CD4-positive, alpha-beta T cell (primary cell): ENCODE data around the gene COLQ. TPM values are rescaled to one million over a fixed set of nuclear protein-coding genes. Genes with fewer than 3 reads are reported as not detected.
A peak's percentile ranks its signal among the peaks of the same experiment; 100 is the strongest.

Experiments used
- ATAC-seq: fragments of 200-7000 bp; cut with Tn5 transposase; one replicate; pipeline ENCODE4 v1.10.0; 2022; ENCODE audit warnings: mild to moderate bottlenecking; ENCODE audit not compliant: poor library complexity
- CTCF ChIA-PET: fragments of 350-600 bp; sonication (Branson Sonifier 250); formaldehyde crosslinking; loops from one replicate; lab custom pipeline; 2021; ENCODE audit warnings: antibody characterized with exemption, inconsistent platforms; lab: Charles Lee
- POLR2A ChIA-PET: fragments of 350-600 bp; sonication (Branson Sonifier 250); formaldehyde crosslinking; loops from one replicate; lab custom pipeline; 2021; ENCODE audit warnings: antibody characterized with exemption, inconsistent platforms; lab: Charles Lee
- DNase-seq, 14 experiments: peaks; one replicate each; pipeline ENCODE4 v3.0.0-alpha.2; 2013 to 2020; ENCODE audit warnings: mixed read lengths in 2 of 14
- H3K27ac ChIP-seq, 2 donors: one replicate each; pipeline versions ENCODE4 v1.5.1 to v1.7.0; 2013; ENCODE audit warnings: low read length in 2 of 2, low read depth in 1 of 2, mild to moderate bottlenecking in 1 of 2
- H3K27me3 ChIP-seq, 2 experiments: 1 replicate in 1 of 2; 2 replicates in 1 of 2; pipeline versions ENCODE4 v1.6.1 to v1.7.0; 2013; ENCODE audit warnings: low read length in 2 of 2, control low read depth in 1 of 2, mild to moderate bottlenecking in 1 of 2, moderate library complexity in 1 of 2; ENCODE audit not compliant: insufficient read depth in 2 of 2, control insufficient read depth in 1 of 2
- H3K36me3 ChIP-seq: one replicate; pipeline ENCODE4 v1.6.1; 2013; ENCODE audit warnings: low read length, control low read depth; ENCODE audit not compliant: insufficient read depth
- H3K4me1 ChIP-seq: one replicate; pipeline ENCODE4 v1.6.1; 2013; ENCODE audit warnings: low read length, control low read depth; ENCODE audit not compliant: insufficient read depth
- H3K4me3 ChIP-seq: one replicate; pipeline ENCODE4 v1.5.1; 2013; ENCODE audit warnings: mild to moderate bottlenecking, low read length, moderate library complexity
- H3K9me3 ChIP-seq, 2 experiments: 1 replicate in 1 of 2; 2 replicates in 1 of 2; pipeline versions ENCODE4 v1.6.1 to v1.7.0; 2013; ENCODE audit warnings: low read length in 2 of 2, mild to moderate bottlenecking in 2 of 2, control low read depth in 1 of 2, moderate library complexity in 1 of 2; ENCODE audit not compliant: control insufficient read depth in 1 of 2, insufficient read depth in 1 of 2
- H3K27ac Mint-ChIP-seq: one replicate; pipeline ENCODE4 v1.8.0; 2020; ENCODE audit warnings: mixed read lengths
- H3K27me3 Mint-ChIP-seq: one replicate; pipeline ENCODE4 v1.8.0; 2021; ENCODE audit warnings: mixed read lengths
- H3K36me3 Mint-ChIP-seq: one replicate; pipeline ENCODE4 v1.8.0; 2021; ENCODE audit warnings: low read depth, mixed read lengths
- H3K4me1 Mint-ChIP-seq: one replicate; pipeline ENCODE4 v1.8.0; 2021; ENCODE audit warnings: low read depth, mixed read lengths
- H3K4me3 Mint-ChIP-seq: one replicate; pipeline ENCODE4 v1.8.0; 2020; ENCODE audit warnings: mild to moderate bottlenecking, mixed read lengths
- H3K9me3 Mint-ChIP-seq: one replicate; pipeline ENCODE4 v1.8.0; 2020; ENCODE audit warnings: mixed read lengths
- CTCF ChIP-seq: fragments of 200-600 bp; IDR thresholded peaks from one replicate; pipeline ENCODE4 v1.8.0; 2022; ENCODE audit warnings: antibody characterized with exemption, mild to moderate bottlenecking
- intact Hi-C, 2 experiments: fragments of 100-400 bp; cut with DNase I in 1 of 2; cut with micrococcal nuclease in 1 of 2; formaldehyde crosslinking; loops; one replicate each; pipeline versions ENCODE4 v1.15.1 to v1.9.0; 2023 to 2025; cut with DNase I, micrococcal nuclease
- total RNA-seq, 174 experiments: library from RNA in 2 of 174; stranded (reverse) in 2 of 174; gene quantifications; one replicate each; pipeline ENCODE4 v1.2.3 and lab custom pipeline; 2021 to 2026

The COLQ gene
- total RNA-seq, 2 experiments from 2014 or later, result 3.5 to 3.7 TPM

GRCh38 chr3:15431256-15431837 lies 90.2 kb downstream of the COLQ start:
- TF ChIP-seq CTCF, result no peak
- no peak for ATAC-seq
- no peaks in the 10 kb centered on the region for H3K9me3 Mint-ChIP-seq
- H3K4me3 ChIP-seq, result no peak overlapping the region
- POLR2A ChIA-PET, result no interaction called here
- CTCF ChIA-PET, result no interaction called here
- intact Hi-C loops, result loop anchor here in 1 of 2 experiments (10.0 kb wide), 2 partner anchors 123 to 767 kb away; no protein-coding TSS in a partner anchor
- H3K36me3 ChIP-seq, result peaks cover 58% of the 10 kb centered on the region
- no peak overlapping the region for H3K27ac ChIP-seq
- H3K27me3 ChIP-seq, result no peaks in the 10 kb centered on the region
- no peak overlapping the region for H3K4me3 Mint-ChIP-seq
- no peak for DNase-seq
- peaks cover 24% of the 10 kb centered on the region for H3K4me1 ChIP-seq
- peaks cover 79% of the 10 kb centered on the region for H3K36me3 Mint-ChIP-seq
- peaks cover 53% of the 10 kb centered on the region for H3K4me1 Mint-ChIP-seq
- H3K9me3 ChIP-seq, result no peaks in the 10 kb centered on the region
- no peak overlapping the region for H3K27ac Mint-ChIP-seq
- H3K27me3 Mint-ChIP-seq, result no peaks in the 10 kb centered on the region

- DNase-seq (no peak), ATAC-seq (no peak)
- no peak overlapping the region for H3K27ac ChIP-seq
- peaks cover 31% of the 10 kb centered on the region for H3K4me1 ChIP-seq
- intact Hi-C loops, result loop anchor here in 1 of 2 experiments (10.0 kb wide), 2 partner anchors 124 to 766 kb away; no protein-coding TSS in a partner anchor
- Mint-ChIP-seq H3K27ac (no peak overlapping the region), H3K27me3 (no peaks in the 10 kb centered on the region), H3K4me3 (peak overlapping the region; percentile 64), H3K36me3 (peaks cover 80% of the 10 kb centered on the region), H3K4me1 (peaks cover 61% of the 10 kb centered on the region), H3K9me3 (no peaks in the 10 kb centered on the region)
- CTCF ChIA-PET, result interaction anchor here (0.6 to 2.5 kb wide), 2 partner anchors 163 to 321 kb away, joined by 4 to 7 read pairs; no protein-coding TSS in a partner anchor
- no peak overlapping the region for H3K4me3 ChIP-seq
- peaks cover 51% of the 10 kb centered on the region for H3K36me3 ChIP-seq
- H3K9me3 ChIP-seq, result no peaks in the 10 kb centered on the region
- H3K27me3 ChIP-seq, result no peaks in the 10 kb centered on the region
- POLR2A ChIA-PET, result no interaction called here
- no peak for TF ChIP-seq CTCF
Measured at GRCh38 chr3:15430624-15431023, 90.9 kb downstream of the COLQ start.

- TF ChIP-seq CTCF, result no peak
- peak overlapping the region; percentile 81 for H3K27ac Mint-ChIP-seq
- H3K36me3 Mint-ChIP-seq, result peaks cover 78% of the 10 kb centered on the region
- no peaks in the 10 kb centered on the region for H3K27me3 Mint-ChIP-seq
- intact Hi-C loops, result loop anchor here (5.0 to 10.0 kb wide), 5 partner anchors 128 to 1554 kb away; partner anchors contain the start of genes DPH3 (in 1 of the 2), NR2C2 (in 1 of the 2) and OXNAD1 (in 1 of the 2)
- Histone ChIP-seq H3K27me3 (no peaks in the 10 kb centered on the region), H3K27ac (no peak overlapping the region), H3K36me3 (peaks cover 39% of the 10 kb centered on the region), H3K4me3 (peak overlapping the region; percentile 72), H3K4me1 (peaks cover 33% of the 10 kb centered on the region), H3K9me3 (no peaks in the 10 kb centered on the region)
- POLR2A ChIA-PET, result interaction anchor here (1.0 kb wide), 1 partner anchor 19 kb away, joined by 3 read pairs; no protein-coding TSS in a partner anchor
- ATAC-seq, result no peak
- no peak for DNase-seq
- CTCF ChIA-PET, result interaction anchor here (2.5 kb wide), 1 partner anchor 161 kb away, joined by 7 read pairs; no protein-coding TSS in a partner anchor
- no peaks in the 10 kb centered on the region for H3K9me3 Mint-ChIP-seq
- peak overlapping the region; percentile 93 for H3K4me3 Mint-ChIP-seq
- peaks cover 73% of the 10 kb centered on the region for H3K4me1 Mint-ChIP-seq
Measured at GRCh38 chr3:15429080-15429479, 92.4 kb downstream of the COLQ start.
